Neutrophil (primary cell): Measurements from ENCODE around the gene REG4.

Experiments
- H3K27ac ChIP-seq: fragments of 200-600 bp; sonication (generic); 2 replicates; pipeline ENCODE4 v1.5.1; 2016; ENCODE audit warnings: mild to moderate bottlenecking, moderate library complexity
- H3K27me3 ChIP-seq: fragments of 200-600 bp; sonication (generic); 2 replicates; pipeline ENCODE4 v1.6.0; 2016; ENCODE audit warnings: mild to moderate bottlenecking
- H3K36me3 ChIP-seq: fragments of 200-600 bp; sonication (generic); 2 replicates; pipeline ENCODE4 v1.5.1; 2017
- H3K4me1 ChIP-seq, 2 experiments: fragments of 200-600 bp in 1 of 2; sonication (generic) in 1 of 2; 1 replicate in 1 of 2; 2 replicates in 1 of 2; pipeline versions ENCODE4 v1.5.1 to v1.6.1; 2013 to 2016; ENCODE audit warnings: low read depth in 1 of 2, low read length in 1 of 2, mild to moderate bottlenecking in 1 of 2, moderate library complexity in 1 of 2; ENCODE audit not compliant: control insufficient read depth in 1 of 2, insufficient read depth in 1 of 2
- H3K4me3 ChIP-seq, 2 experiments: fragments of 200-600 bp in 1 of 2; sonication (generic) in 1 of 2; 1 replicate in 1 of 2; 2 replicates in 1 of 2; pipeline ENCODE4 v1.5.1; 2013 to 2016; ENCODE audit warnings: low read depth in 1 of 2, low read length in 1 of 2, mild to moderate bottlenecking in 1 of 2, moderate library complexity in 1 of 2
- H3K9me3 ChIP-seq: fragments of 200-600 bp; sonication (generic); 2 replicates; pipeline ENCODE4 v1.5.1; 2016
- TF ChIP-seq, protein P1 (sequence below): fragments of 200-600 bp; sonication (generic); IDR thresholded peaks from 2 replicates; pipeline ENCODE4 v1.5.1; 2016; ENCODE audit warnings: antibody characterized with exemption

The REG4 gene

DNA sequence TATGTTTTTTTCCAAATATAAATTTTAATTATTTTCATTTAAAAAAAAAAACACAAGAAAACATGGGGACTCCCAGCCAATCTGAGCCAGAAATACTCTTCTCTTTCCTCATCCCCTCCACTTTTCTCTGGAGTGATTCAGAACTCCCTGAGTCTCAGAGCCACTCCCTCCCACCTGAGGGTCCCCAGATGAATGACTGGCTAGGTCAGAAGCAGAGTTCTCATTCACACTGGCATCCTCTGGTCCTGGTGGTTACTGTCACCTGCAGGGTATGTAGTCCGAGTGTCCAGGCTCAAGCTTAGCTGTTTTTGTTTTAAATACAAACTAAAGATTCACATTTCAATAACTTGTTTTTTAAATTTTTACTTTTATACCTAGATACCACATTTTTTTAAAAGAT lies 48.9 kb downstream of the REG4 start:
- Histone ChIP-seq H3K4me1 (no peaks in the 10 kb centered on the region), H3K27me3 (no peaks in the 10 kb centered on the region), H3K27ac (no peak overlapping the region), H3K4me3 (no peak overlapping the region), H3K36me3 (no peaks in the 10 kb centered on the region), H3K9me3 (no peaks in the 10 kb centered on the region)
- TF ChIP-seq, protein P1, sequence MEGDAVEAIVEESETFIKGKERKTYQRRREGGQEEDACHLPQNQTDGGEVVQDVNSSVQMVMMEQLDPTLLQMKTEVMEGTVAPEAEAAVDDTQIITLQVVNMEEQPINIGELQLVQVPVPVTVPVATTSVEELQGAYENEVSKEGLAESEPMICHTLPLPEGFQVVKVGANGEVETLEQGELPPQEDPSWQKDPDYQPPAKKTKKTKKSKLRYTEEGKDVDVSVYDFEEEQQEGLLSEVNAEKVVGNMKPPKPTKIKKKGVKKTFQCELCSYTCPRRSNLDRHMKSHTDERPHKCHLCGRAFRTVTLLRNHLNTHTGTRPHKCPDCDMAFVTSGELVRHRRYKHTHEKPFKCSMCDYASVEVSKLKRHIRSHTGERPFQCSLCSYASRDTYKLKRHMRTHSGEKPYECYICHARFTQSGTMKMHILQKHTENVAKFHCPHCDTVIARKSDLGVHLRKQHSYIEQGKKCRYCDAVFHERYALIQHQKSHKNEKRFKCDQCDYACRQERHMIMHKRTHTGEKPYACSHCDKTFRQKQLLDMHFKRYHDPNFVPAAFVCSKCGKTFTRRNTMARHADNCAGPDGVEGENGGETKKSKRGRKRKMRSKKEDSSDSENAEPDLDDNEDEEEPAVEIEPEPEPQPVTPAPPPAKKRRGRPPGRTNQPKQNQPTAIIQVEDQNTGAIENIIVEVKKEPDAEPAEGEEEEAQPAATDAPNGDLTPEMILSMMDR = no peak

DNA sequence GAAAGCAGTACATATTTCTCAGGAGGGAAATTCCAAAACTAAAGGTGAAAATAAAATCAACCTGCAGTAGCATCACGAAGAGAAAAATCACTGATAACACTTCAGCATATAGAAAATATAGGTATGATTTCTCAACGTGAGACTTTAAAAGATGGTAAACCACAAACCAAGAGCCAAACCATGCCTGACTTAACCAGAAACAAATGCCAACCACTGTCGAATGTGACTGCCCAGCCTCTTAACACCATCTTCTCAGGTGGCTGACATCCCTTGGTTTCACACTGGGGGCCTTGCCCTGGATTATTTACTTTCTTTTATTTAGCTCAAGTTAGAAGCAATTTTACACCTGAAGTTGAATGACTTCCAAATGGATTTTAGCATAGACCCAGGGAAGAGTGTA lies 52.7 kb downstream of the REG4 start:
- no peaks in the 10 kb centered on the region for H3K27me3 ChIP-seq
- H3K4me3 ChIP-seq = no peak overlapping the region
- TF ChIP-seq, protein P1 = no peak

DNA sequence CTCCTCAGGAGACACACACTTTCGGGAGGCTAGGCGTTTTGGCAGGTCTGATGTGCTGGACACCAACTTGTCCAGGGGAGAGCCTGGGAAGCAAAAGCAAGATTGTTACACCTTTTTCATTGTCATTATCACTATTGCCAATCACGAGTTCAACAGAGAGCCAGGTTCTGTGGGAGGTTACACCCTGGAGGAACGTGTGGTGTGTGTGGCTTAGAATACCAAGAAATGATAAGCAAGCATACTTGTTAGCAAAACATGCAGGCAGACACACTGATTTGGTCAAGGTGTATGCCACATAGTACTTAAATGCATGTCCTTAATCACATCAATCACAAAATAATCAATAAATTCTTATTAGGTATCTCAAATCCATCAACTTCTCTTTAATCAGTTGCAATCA lies 58.7 kb downstream of the REG4 start:
- H3K4me3 ChIP-seq = no peak overlapping the region
- no peaks in the 10 kb centered on the region for H3K27me3 ChIP-seq
- H3K36me3 ChIP-seq = no peaks in the 10 kb centered on the region
- no peaks in the 10 kb centered on the region for H3K9me3 ChIP-seq
- no peak overlapping the region for H3K27ac ChIP-seq
- TF ChIP-seq, protein P1 = no peak
- no peaks in the 10 kb centered on the region for H3K4me1 ChIP-seq

More for the DNA sequence above, 52.7 kb downstream of the REG4 start:
- H3K36me3 ChIP-seq = no peaks in the 10 kb centered on the region
- no peaks in the 10 kb centered on the region for H3K4me1 ChIP-seq
- no peaks in the 10 kb centered on the region for H3K9me3 ChIP-seq
- no peak overlapping the region for H3K27ac ChIP-seq

DNA sequence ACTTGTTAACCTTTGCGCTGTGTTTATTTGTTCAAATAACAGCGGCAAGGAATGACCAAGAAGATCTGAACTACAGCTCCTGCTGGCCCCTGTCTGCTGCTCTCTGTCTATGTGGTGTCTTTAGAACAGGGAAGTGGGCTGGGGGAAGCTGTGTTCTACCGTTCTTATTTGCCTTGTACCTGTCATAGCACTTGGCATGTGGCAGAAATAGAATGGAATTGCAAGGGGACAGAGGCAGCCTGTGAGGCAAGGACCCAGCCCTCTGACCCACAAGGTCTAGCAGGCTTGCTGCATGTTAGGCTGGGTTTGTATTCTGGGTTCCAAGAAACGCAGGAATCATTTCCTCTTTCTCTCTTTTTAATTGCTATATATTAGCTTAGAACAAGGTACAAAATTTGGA lies 63.2 kb downstream of the REG4 start:
- Histone ChIP-seq H3K4me1 (no peaks in the 10 kb centered on the region), H3K27me3 (no peaks in the 10 kb centered on the region), H3K4me3 (no peak overlapping the region), H3K36me3 (no peaks in the 10 kb centered on the region), H3K9me3 (no peaks in the 10 kb centered on the region), H3K27ac (no peak overlapping the region)
- TF ChIP-seq, protein P1 = no peak

DNA sequence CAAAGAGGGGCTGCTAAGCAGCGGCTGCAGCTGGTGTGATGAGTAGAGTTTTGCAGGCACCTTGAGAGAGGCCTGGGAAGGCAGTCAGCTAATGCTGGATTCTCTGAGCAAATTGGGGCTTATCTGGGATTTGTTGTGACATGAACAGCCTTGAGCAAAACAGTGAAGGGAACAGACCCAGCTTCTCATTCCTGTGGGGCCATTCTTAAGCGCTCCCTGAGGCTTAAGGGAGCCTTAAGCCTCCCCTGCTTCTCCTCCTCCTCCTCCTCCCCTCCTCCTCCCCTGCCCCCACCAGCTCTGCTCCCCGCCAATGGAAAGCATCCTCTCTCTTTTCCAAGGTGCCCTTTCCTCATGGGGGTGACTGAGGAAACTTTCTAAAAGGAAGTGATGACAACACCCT lies 63.8 kb downstream of the REG4 start:
- TF ChIP-seq, protein P1 = no peak
- no peaks in the 10 kb centered on the region for H3K9me3 ChIP-seq
- no peaks in the 10 kb centered on the region for H3K4me1 ChIP-seq
- H3K27ac ChIP-seq = no peak overlapping the region
- no peaks in the 10 kb centered on the region for H3K36me3 ChIP-seq
- no peaks in the 10 kb centered on the region for H3K27me3 ChIP-seq
- H3K4me3 ChIP-seq = no peak overlapping the region

DNA sequence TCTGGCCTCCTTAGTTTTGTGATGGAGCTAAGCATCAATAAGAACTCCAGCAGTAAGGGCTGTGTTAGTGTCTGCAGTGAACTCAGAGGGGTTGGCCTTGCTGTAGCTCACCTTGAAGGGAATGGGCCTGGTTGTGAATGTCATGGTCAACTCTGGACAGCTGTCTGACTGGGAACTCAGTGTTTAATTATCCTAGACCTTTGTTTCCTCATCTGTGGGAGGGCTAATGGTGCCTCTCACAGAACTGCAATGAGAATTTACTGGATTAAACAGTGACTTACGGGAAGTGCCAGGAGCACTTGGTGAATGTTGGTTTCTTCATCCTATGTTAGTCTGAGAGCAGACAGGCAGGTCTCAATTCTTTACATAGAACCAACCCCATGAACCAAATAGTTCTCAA lies 66.2 kb downstream of the REG4 start:
- Histone ChIP-seq H3K36me3 (no peaks in the 10 kb centered on the region), H3K4me1 (no peaks in the 10 kb centered on the region), H3K4me3 (no peak overlapping the region), H3K27me3 (no peaks in the 10 kb centered on the region), H3K9me3 (no peaks in the 10 kb centered on the region), H3K27ac (no peak overlapping the region)
- TF ChIP-seq, protein P1 = no peak
